Thyroid gland (tissue), 4 donors: Measurements from ENCODE around the gene CYP26B1.

Source experiments
- POLR2A ChIP-seq, 2 donors: fragments of 450-650 bp; IDR thresholded peaks; one replicate each; pipeline ENCODE4 v1.6.1; 2017; ENCODE audit warnings: antibody characterized with exemption in 2 of 2, mild to moderate bottlenecking in 2 of 2, moderate library complexity in 1 of 2
- TF ChIP-seq, protein P1 (sequence below), 6 experiments: fragments of 200-600 bp in 3 of 6; fragments of 450-650 bp in 3 of 6; sonication (generic) in 3 of 6; IDR thresholded peaks; one replicate each; pipeline ENCODE4 v1.5.1; 2016 to 2019; ENCODE audit warnings: antibody characterized with exemption in 6 of 6, mild to moderate bottlenecking in 2 of 6, inconsistent platforms in 1 of 6, moderate library complexity in 1 of 6

DNA sequence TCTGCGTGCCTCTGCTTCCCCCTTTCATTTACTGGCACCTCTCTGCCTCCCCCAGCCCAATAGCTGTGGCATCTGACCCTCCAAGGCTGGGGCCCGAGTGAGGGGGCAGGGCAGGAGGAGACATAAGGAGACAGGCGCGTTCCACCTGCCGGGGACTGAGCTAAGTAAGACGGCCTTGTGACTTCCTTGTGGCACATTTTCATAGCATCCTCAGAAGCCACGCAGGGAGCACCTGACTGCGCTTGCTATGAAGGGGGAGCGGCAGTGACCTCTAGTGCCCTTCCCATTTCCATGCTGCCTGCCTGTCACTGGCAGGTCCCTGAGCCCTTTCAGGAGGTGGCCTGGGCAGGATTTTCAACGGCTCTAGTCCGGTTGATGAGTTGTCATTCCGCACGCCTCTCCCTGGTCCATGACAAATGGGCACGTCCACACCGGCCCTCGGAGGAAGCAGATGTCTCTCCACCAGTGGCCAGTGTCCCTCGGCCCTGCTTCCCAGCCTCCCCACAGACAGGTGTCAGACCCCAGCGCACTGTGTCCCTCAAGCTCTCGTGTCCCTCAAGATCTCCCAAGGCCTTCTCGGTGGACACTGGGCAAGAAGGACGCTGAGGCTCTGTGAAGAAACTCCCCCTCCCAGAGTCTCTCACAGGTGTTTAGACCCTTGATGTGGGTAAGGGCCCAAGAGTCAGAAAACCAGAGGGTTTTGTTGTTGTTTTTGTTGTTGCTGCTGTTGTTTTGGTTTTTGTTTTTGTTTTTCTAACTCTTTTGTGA lies 42.7 kb downstream of the CYP26B1 start:
- TF ChIP-seq POLR2A (IDR thresholded peaks at IDR 0.05) = no peak
- TF ChIP-seq, protein P1, sequence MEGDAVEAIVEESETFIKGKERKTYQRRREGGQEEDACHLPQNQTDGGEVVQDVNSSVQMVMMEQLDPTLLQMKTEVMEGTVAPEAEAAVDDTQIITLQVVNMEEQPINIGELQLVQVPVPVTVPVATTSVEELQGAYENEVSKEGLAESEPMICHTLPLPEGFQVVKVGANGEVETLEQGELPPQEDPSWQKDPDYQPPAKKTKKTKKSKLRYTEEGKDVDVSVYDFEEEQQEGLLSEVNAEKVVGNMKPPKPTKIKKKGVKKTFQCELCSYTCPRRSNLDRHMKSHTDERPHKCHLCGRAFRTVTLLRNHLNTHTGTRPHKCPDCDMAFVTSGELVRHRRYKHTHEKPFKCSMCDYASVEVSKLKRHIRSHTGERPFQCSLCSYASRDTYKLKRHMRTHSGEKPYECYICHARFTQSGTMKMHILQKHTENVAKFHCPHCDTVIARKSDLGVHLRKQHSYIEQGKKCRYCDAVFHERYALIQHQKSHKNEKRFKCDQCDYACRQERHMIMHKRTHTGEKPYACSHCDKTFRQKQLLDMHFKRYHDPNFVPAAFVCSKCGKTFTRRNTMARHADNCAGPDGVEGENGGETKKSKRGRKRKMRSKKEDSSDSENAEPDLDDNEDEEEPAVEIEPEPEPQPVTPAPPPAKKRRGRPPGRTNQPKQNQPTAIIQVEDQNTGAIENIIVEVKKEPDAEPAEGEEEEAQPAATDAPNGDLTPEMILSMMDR (IDR thresholded peaks at IDR 0.05) = no peak
